ENCODE results near the gene LCN6. TPM values are rescaled to one million over a fixed set of nuclear protein-coding genes. Genes with fewer than 3 reads are reported as not detected.

Gene LCN6
- total and polyA plus RNA-seq, 2 of the 4 experiments (the other 2 are of a cell fraction), result not detected

- H4K91ac ChIP-seq (ENCODE audit: insufficient read depth, low read depth, low read length), result no peak overlapping the region
- no peak overlapping the region for H3K4me3 ChIP-seq (ENCODE audit: insufficient read depth, low read depth, low read length)
- dilution Hi-C loops (cut with HindIII; ENCODE audit: low sequenced_read_pairs, unreplicated experiment), result no loop called here
- CTCF ChIA-PET, result no interaction called here
- no peak overlapping the region for H3K14ac ChIP-seq (replicated peaks; ENCODE audit: low read depth, low read length)
- no peak overlapping the region for H4K5ac ChIP-seq (ENCODE audit: low read depth, low read length)
- no peak overlapping the region for H3K9ac ChIP-seq (ENCODE audit: low read depth, low read length)
- H4K20me1 ChIP-seq (ENCODE audit: insufficient read depth, low read length), result no peaks in the 10 kb centered on the region
- DNase-seq (no peak), ATAC-seq (ENCODE audit: low read depth) (no peak)
- no peak overlapping the region for H2AFZ ChIP-seq (replicated peaks; ENCODE audit: low read length, poor library complexity)
- intact Hi-C loops (cut with micrococcal nuclease), result no loop called here
- H3K4me1 ChIP-seq (ENCODE audit: control insufficient read depth, insufficient read depth, low read length), result 0 out of 2 replicates have a peak, but pooled peaks cover 2% of the 10 kb centered on the region
- no peak overlapping the region for H4K8ac ChIP-seq (ENCODE audit: low read depth in 2 of 2, low read length in 2 of 2)
- H3K4ac ChIP-seq (ENCODE audit: low read depth, low read length), result no peak overlapping the region
- H3K27ac ChIP-seq (ENCODE audit: insufficient read depth, low read length), result no peak overlapping the region
- BruUV-seq (replicated peaks), result no TSS peak
- H3K4me2 ChIP-seq (ENCODE audit: low read depth, low read length), result no peak overlapping the region
- H2BK15ac ChIP-seq (ENCODE audit: low read depth, low read length), result no peak overlapping the region
- H2AK9ac ChIP-seq (replicated peaks; ENCODE audit: low read depth, low read length, poor library complexity), result no peak overlapping the region
- H3K9me3 ChIP-seq (ENCODE audit: control insufficient read depth, insufficient read depth, low read length), result no peaks in the 10 kb centered on the region
- H3K27me3 ChIP-seq (ENCODE audit: control insufficient read depth, insufficient read depth, low read length), result peaks cover 25% of the 10 kb centered on the region
- H2AK5ac ChIP-seq (ENCODE audit: low read depth, low read length), result no peak overlapping the region
- in situ Hi-C loops (cut with MboI; ENCODE audit: low sequenced_read_pairs), result no loop called here
- no peaks in the 10 kb centered on the region for H3K79me1 ChIP-seq (ENCODE audit: low read depth in 1 of 2, low read length in 2 of 2)
- H2BK20ac ChIP-seq (ENCODE audit: low read depth, low read length), result no peak overlapping the region
- WGBS, 2 experiments (ENCODE audit: extremely low coverage in 2 of 2, insufficient read length in 1 of 2), result 70% methylated on average over 16 of the region's 23 CpGs; no CpG with 5 or more reads in 1 of the 2 experiments
- no peak overlapping the region for H3K18ac ChIP-seq (ENCODE audit: low read depth, low read length)
- POLR2A ChIA-PET (ENCODE audit: unreplicated experiment), result no interaction called here
- no peak overlapping the region for H2BK5ac ChIP-seq (ENCODE audit: low read depth, low read length, poor library complexity, severe bottlenecking)
- no peak overlapping the region for H2BK120ac ChIP-seq (ENCODE audit: low read depth, low read length)
- no peak for TF ChIP-seq NFE2L2 (IDR thresholded peaks at IDR 0.05; ENCODE audit: low read depth, low read length)
- no peak for TF ChIP-seq BHLHE40 (IDR thresholded peaks at IDR 0.05; ENCODE audit: low read depth, low read length)
- no peak for TF ChIP-seq RCOR1 (IDR thresholded peaks at IDR 0.05; ENCODE audit: insufficient replicate concordance, low read length)
- no peak for TF ChIP-seq RAD21 (IDR thresholded peaks at IDR 0.05; ENCODE audit: low read length)
- no peak for TF ChIP-seq POLR2A (IDR thresholded peaks at IDR 0.05; ENCODE audit: low read depth, low read length)
- TF ChIP-seq CTCF (conservative IDR thresholded peaks at IDR 0.05; ENCODE audit: low read depth, low read length), result no peak
- TF ChIP-seq MAFK (IDR thresholded peaks at IDR 0.05; ENCODE audit: low read depth, low read length), result no peak
- TF ChIP-seq MAZ (IDR thresholded peaks at IDR 0.05; ENCODE audit: borderline replicate concordance, low read depth, low read length), result no peak
- no peak for TF ChIP-seq CEBPB (IDR thresholded peaks at IDR 0.05; ENCODE audit: low read depth, low read length)
- no peak for TF ChIP-seq RFX5 (IDR thresholded peaks at IDR 0.05; ENCODE audit: low read depth, low read length)
- no peak for TF ChIP-seq CHD1 (IDR thresholded peaks at IDR 0.05; ENCODE audit: low read depth, low read length)
- TF ChIP-seq MXI1 (IDR thresholded peaks at IDR 0.05; ENCODE audit: borderline replicate concordance, low read depth, low read length), result no peak
- TF ChIP-seq FOS (IDR thresholded peaks at IDR 0.05; ENCODE audit: low read depth, low read length), result no peak
- no peak for TF ChIP-seq SMC3 (IDR thresholded peaks at IDR 0.05; ENCODE audit: low read depth, low read length)
- no peak for TF ChIP-seq USF2 (IDR thresholded peaks at IDR 0.05; ENCODE audit: low read depth, low read length)
- no peak for TF ChIP-seq ELK1 (IDR thresholded peaks at IDR 0.05; ENCODE audit: borderline replicate concordance, low read depth, low read length)
- no peak overlapping the region for H3K56ac ChIP-seq (ENCODE audit: extremely low read depth, insufficient read depth, low read length)
- no peaks in the 10 kb centered on the region for H3K36me3 ChIP-seq (ENCODE audit: control insufficient read depth, insufficient read depth, low read length)
- no peaks in the 10 kb centered on the region for H3K9me1 ChIP-seq (ENCODE audit: insufficient read depth, low read length)
- H3K23ac ChIP-seq (ENCODE audit: low read depth, low read length), result no peak overlapping the region
These were observed 51.0 kb downstream of the LCN6 start for GRCh38 chr9:136697146-136697820.

All from IMR-90 (cell line).